ENCODE data around the gene NSG2. TPM values are rescaled to one million over a fixed set of nuclear protein-coding genes. Genes with fewer than 3 reads are reported as not detected.

NSG2 gene
- total and polyA plus RNA-seq, 2 of the 4 experiments (the other 2 are of a cell fraction): not detected

- Histone ChIP-seq H4K20me1 (ENCODE audit: insufficient read depth, low read length) (no peaks in the 10 kb centered on the region), H4K91ac (ENCODE audit: insufficient read depth, low read depth, low read length) (no peak overlapping the region), H2AFZ (replicated peaks; ENCODE audit: low read length, poor library complexity) (no peak overlapping the region), H3K18ac (ENCODE audit: low read depth, low read length) (no peak overlapping the region), H3K23ac (ENCODE audit: low read depth, low read length) (no peak overlapping the region), H2BK120ac (ENCODE audit: low read depth, low read length) (no peak overlapping the region), H3K79me1 (ENCODE audit: low read depth in 1 of 2, low read length in 2 of 2) (no peaks in the 10 kb centered on the region), H2BK5ac (ENCODE audit: low read depth, low read length, poor library complexity, severe bottlenecking) (no peak overlapping the region), H3K56ac (ENCODE audit: extremely low read depth, insufficient read depth, low read length) (no peak overlapping the region), H3K4ac (ENCODE audit: low read depth, low read length) (no peak overlapping the region), H3K27me3 (ENCODE audit: control insufficient read depth, insufficient read depth, low read length) (no peaks in the 10 kb centered on the region), H2BK15ac (ENCODE audit: low read depth, low read length) (no peak overlapping the region), H4K5ac (ENCODE audit: low read depth, low read length) (no peak overlapping the region), H3K4me1 (ENCODE audit: control insufficient read depth, insufficient read depth, low read length) (no peaks in the 10 kb centered on the region), H3K14ac (replicated peaks; ENCODE audit: low read depth, low read length) (no peak overlapping the region), H4K8ac (ENCODE audit: low read depth in 2 of 2, low read length in 2 of 2) (no peak overlapping the region), H2AK9ac (replicated peaks; ENCODE audit: low read depth, low read length, poor library complexity) (no peak overlapping the region), H3K4me3 (ENCODE audit: insufficient read depth, low read depth, low read length) (no peak overlapping the region), H2AK5ac (ENCODE audit: low read depth, low read length) (no peak overlapping the region), H3K4me2 (ENCODE audit: low read depth, low read length) (no peak overlapping the region), H3K9me1 (ENCODE audit: insufficient read depth, low read length) (no peaks in the 10 kb centered on the region), H3K9me3 (ENCODE audit: control insufficient read depth, insufficient read depth, low read length) (peaks cover 5% of the 10 kb centered on the region; the same call in 1 of the 2 replicates), H3K9ac (ENCODE audit: low read depth, low read length) (no peak overlapping the region), H2BK20ac (ENCODE audit: low read depth, low read length) (no peak overlapping the region), H3K27ac (ENCODE audit: insufficient read depth, low read length) (no peak overlapping the region), H3K36me3 (ENCODE audit: control insufficient read depth, insufficient read depth, low read length) (no peaks in the 10 kb centered on the region)
- ATAC-seq (ENCODE audit: low read depth) (no peak), DNase-seq (no peak)
- WGBS, 2 experiments (ENCODE audit: extremely low coverage in 2 of 2, insufficient read length in 1 of 2): 13% methylated on average over 3 of the region's 8 CpGs; no CpG with 5 or more reads in 1 of the 2 experiments
- intact Hi-C loops (cut with micrococcal nuclease): no loop called here
- ChIA-PET POLR2A (ENCODE audit: unreplicated experiment) (no interaction called here), CTCF (no interaction called here)
- dilution Hi-C loops (cut with HindIII; ENCODE audit: low sequenced_read_pairs, unreplicated experiment): no loop called here
- in situ Hi-C loops (cut with MboI; ENCODE audit: low sequenced_read_pairs): no loop called here
- TF ChIP-seq NFE2L2 (IDR thresholded peaks at IDR 0.05; ENCODE audit: low read depth, low read length) (no peak), MAZ (IDR thresholded peaks at IDR 0.05; ENCODE audit: borderline replicate concordance, low read depth, low read length) (no peak), RAD21 (IDR thresholded peaks at IDR 0.05; ENCODE audit: low read length) (no peak), MAFK (IDR thresholded peaks at IDR 0.05; ENCODE audit: low read depth, low read length) (no peak), RCOR1 (IDR thresholded peaks at IDR 0.05; ENCODE audit: insufficient replicate concordance, low read length) (no peak), MXI1 (IDR thresholded peaks at IDR 0.05; ENCODE audit: borderline replicate concordance, low read depth, low read length) (no peak), ELK1 (IDR thresholded peaks at IDR 0.05; ENCODE audit: borderline replicate concordance, low read depth, low read length) (no peak), CEBPB (IDR thresholded peaks at IDR 0.05; ENCODE audit: low read depth, low read length) (no peak), CHD1 (IDR thresholded peaks at IDR 0.05; ENCODE audit: low read depth, low read length) (no peak), BHLHE40 (IDR thresholded peaks at IDR 0.05; ENCODE audit: low read depth, low read length) (no peak), SMC3 (IDR thresholded peaks at IDR 0.05; ENCODE audit: low read depth, low read length) (no peak), FOS (IDR thresholded peaks at IDR 0.05; ENCODE audit: low read depth, low read length) (no peak), RFX5 (IDR thresholded peaks at IDR 0.05; ENCODE audit: low read depth, low read length) (no peak), USF2 (IDR thresholded peaks at IDR 0.05; ENCODE audit: low read depth, low read length) (no peak), POLR2A (IDR thresholded peaks at IDR 0.05; ENCODE audit: low read depth, low read length) (no peak)
- TF ChIP-seq, protein P1, sequence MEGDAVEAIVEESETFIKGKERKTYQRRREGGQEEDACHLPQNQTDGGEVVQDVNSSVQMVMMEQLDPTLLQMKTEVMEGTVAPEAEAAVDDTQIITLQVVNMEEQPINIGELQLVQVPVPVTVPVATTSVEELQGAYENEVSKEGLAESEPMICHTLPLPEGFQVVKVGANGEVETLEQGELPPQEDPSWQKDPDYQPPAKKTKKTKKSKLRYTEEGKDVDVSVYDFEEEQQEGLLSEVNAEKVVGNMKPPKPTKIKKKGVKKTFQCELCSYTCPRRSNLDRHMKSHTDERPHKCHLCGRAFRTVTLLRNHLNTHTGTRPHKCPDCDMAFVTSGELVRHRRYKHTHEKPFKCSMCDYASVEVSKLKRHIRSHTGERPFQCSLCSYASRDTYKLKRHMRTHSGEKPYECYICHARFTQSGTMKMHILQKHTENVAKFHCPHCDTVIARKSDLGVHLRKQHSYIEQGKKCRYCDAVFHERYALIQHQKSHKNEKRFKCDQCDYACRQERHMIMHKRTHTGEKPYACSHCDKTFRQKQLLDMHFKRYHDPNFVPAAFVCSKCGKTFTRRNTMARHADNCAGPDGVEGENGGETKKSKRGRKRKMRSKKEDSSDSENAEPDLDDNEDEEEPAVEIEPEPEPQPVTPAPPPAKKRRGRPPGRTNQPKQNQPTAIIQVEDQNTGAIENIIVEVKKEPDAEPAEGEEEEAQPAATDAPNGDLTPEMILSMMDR (conservative IDR thresholded peaks at IDR 0.05; ENCODE audit: low read depth, low read length): no peak
- no TSS peak for BruUV-seq (replicated peaks)
Observed at GRCh38 chr5:174084691-174085154, 39.2 kb downstream of the NSG2 start.
